HG02973 (cell line): ENCODE results near the gene FRMD1.

ENCODE experiments used
- ATAC-seq: cut with Tn5 transposase; IDR thresholded peaks from one replicate; pipeline ENCODE4 v1.9.1; 2021; ENCODE audit warnings: moderate library complexity; ENCODE audit not compliant: unreplicated experiment

Gene FRMD1

DNA sequence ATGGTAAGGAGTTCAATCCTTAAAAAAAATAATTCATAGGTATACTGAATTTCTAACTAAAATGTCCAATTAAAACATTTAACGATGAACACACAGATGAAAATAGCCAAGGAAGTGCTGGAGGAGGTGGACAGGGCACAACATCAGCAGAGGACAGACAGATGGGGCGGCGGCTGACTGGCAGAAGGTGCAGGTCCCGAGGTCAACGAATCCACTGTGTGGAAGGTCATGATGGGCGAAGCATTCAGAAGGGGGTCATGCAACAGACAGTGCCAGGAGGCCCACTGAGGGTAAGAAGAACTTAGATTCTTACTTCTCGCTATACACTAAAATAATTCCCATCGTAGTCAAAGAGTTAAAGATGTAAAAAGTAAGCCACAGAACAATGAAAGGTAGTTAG lies 34.2 kb upstream of the FRMD1 start:
- ATAC-seq, result no peak

DNA sequence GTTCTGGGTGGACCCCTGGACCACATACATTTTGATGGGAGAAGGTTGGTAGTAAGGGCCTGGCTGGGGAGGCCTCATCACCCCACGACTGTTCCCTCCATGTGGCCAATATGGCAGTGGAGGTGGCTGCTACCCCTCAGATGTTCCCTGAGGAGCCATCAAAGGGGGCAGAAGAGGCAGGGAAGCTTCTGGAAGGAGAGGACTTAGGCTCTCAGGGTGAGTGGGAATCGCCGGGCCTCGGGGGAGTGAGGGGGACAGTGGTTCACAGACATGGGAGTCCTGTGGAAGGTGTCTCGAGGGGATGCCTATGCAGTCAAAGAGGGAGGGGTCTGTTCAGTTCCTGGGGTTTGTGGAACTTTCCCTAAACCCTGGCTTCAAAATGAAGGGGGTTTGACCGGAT lies 32.9 kb upstream of the FRMD1 start:
- no peak for ATAC-seq

DNA sequence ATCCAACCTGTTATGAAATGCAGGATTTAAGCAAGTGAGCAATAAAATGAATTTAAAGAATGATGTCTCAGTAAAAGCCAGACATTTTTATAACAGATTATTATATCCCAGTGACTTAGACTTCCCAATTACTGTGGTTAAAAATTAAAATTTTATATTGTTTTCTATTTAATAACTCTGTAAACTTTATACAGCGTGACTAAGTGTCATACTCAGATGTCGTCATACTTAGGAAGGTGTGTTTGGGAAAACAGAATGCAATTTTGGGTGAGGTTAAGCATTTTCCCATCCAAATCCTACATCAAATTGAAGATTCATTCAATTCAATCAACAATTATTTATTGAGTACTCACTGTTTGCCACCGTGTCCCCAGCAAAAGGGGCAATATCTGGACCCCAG lies 31.4 kb upstream of the FRMD1 start:
- ATAC-seq, result no peak

DNA sequence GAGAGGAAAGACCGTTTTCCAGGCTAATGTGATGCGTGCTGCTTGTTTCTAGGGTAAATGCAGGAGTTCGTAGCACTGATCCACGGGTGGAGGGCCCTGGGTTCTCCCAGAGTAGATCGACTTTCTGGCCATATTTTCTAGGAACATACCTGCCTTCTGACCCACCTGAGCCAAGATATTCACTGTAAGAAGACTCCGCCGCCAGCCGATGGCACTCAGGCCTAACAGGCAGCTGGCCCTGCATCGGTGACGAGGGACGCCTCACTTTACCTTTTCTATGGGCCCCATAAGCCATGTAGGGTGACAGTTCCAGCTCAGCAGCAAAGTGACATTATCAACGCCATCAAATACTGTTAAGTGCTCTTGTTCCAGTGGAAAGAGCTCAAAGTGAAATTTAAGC lies 30.2 kb upstream of the FRMD1 start:
- ATAC-seq, result no peak

DNA sequence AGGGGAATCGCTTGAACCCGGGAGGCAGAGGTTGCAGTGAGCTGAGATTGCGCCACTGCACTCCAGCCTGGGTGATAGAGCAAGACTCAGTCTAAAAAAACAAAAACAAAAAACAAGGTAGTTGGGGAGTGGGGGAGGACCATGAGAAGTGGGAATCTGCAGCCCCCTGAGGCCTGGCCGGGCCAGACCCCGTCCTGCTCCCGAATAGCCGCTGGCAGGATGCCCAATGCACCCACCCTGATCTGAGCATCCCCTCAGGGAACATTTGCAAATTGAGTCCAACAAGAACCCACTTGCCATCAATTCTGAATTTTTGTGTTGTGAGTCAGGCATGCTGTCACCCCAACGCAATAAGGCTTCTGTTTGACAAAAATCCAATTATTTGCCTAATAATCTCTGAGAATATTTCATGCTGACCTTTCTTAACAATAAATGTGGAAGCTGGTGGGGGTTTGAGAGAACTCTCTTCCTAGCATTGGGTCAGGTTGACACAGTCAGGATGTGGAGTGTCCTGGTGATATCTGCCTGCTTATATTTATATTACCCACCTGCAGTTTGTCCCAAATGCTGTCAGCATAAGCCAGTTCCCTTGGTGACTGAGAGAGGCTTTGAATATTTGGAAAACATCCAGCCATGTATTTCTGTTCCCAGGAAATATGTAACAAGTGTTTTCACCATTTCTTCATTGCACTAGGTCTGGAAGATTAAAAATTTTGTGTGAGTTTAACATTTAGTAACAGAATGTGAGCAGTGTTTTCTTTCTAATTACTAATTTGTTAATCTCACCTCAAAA lies 28.4 kb upstream of the FRMD1 start:
- no peak for ATAC-seq

DNA sequence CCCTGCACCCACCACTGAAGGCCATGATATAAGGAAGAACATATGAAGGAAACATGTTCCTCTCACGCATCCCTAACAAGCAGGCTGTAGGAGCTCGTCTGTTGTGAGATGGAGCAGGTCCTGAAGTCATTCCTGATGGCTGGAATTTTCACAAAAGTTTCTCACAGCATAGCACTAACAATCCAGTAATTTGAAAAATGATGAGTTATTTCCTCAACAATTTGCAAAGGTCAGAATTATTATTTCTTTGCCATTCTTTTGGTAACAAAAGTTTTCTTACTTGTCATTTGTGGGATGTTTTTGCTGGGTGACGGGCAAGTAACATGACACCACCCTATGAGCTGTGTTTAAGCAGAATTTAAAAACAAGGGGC lies 27.6 kb upstream of the FRMD1 start:
- no peak for ATAC-seq

DNA sequence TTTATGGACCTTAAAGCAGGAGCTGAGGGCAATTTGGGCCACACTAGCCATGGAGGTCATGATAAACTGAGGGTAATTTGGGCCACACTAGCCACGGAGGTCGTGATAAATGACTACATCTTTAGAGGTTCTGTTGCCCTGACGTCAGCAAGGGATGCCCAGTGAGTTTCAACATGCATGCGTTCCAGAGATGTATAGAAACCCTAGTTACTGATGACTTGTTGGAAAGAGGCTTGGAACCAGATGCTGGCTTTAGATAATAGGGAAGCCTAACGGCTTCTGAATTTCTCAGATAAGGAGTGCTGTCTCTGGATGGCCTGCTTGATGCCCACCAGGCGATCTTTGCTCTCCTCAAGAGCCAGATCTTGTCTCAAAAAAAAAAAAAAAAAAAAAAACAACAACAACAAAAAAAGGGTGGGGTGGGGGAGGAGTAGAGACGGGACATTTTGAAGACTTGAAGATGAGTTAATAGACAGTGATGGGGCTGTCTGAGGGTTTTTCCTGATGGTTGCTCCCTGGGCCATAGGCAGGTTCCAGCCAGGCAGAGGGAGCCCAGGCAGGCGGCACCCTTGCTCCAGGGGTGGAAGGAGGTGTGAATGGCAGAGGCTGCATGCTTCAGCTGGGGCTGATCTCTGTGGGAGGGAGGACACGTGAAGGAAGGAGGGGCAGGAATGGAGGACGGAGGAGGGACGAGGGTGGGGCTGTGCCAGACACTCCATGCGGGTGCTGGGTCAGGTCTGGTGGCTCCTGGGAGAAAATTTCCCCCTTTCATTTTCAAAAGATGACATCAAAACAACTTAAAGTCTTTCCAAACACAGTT lies 27.0 kb upstream of the FRMD1 start:
- no peak for ATAC-seq

DNA sequence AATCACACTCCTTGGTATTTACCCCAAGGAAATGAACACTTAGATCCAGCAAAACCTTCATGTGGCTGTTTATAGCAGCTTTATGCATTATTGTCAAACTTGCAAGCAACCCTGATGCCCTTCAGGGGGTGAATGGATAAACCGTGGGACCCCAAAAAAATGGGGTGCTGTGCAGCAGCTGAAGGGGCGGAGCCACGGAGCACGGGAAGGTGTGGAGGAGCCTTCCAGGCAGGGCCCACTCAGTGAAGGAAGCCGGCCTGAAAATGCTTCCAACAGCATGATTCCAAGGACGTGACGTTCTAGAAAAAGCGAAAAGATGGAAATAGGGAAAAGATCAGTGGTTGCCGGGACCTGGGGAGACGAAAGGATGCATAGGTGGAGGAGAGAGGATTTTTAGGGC lies 25.6 kb upstream of the FRMD1 start:
- ATAC-seq, result no peak

DNA sequence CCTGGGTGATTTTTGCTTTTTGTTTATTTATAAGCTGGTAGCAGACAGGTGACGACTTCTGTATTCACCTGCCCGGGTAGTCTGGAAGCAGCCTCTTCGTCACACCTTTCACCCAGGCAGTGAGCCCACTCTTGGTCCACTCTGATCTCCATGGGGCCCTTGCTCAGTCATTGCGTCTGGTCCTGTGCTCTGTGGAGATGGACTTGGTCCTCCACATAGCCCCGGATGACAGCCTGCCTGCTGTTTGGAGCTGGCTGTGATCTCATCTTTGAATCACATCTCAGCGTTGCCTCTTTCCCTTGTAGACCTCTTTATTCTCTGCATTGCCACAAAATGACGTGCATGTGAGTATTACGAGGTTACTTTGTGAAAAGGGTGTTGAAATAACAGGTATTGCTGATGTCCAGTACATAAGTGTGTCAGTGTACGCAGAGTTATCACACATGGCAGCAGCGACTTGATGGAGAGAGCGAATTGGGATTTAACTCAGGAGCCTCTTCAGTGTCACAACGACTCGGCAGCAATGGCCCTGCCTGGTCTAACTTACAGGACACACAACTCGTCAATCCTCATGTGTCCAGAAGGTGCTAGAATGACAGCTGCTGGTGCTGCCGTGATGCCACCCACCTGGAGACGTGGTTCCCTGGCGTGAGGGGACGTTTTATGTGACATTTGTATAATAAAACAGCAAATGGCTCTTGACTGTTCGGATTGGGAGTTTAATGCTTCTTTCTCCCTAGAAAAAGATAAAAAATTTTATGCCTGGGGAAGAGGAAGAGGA lies 24.2 kb upstream of the FRMD1 start:
- no peak for ATAC-seq

DNA sequence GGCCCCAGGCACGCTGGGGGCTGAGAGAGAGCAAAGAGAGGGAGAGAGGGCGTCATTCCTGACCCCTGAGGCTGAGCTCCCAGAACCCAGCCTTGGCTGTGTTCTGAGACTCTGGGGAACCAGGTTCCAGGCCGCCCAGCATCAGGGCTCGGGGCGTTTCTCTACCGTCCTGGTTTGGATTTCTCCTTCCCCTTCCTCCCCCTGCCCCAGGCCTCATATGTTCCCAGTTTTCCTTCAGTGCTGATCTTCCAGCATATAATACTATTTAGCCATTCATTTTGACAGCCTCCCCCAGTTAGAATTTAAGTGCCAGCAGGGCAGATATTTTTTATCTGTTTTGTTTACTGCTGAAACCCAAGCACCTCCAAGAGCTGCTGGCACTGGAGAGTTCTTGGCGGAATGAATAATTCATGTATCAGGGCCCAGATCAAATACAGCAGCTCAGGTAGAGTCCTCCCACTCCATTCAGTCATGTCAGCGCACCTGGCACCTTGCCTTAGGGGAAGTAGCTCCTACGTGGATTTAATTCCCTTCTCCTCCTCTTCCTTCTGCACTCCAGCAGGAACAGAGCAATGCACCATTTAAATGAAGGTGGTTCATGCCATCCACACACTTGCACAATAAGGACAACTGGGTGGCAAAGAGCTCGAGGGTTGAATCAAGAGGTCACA lies 23.4 kb upstream of the FRMD1 start:
- no peak for ATAC-seq

DNA sequence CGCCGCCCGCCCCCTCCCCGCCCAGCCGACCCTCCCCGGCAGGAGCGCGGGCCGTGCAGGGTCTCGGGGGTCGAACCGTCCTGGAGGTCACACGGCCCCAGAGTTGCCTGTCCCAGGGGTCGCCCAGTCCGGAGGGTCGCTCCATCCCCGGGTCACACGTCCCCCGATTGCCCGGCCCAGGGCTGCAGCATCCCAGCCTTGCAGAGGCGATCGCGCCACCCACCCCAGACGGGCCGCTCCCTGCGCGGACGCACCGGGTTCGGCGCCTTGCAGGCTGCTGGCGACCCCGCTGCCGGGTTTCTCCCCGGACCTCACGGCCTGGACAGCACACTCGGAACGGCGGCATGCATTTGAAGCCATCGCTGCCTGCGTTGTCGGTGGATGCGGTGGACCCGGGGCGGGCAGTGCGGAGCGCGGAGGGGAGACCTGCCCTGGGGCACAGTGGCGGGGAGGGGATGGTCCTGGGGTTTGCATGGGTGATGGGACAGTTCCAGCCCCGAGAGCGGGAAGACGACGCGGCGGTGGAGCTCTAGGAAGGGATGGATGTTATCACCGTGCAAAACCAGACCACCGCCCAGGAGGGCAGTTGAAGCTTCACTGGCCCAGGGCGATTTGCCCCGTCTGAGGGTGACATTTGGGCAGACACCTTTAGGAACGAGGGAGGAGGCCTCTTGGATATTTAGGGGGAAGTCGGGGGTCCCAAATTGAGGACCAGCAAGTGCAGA lies 22.7 kb upstream of the FRMD1 start:
- no peak for ATAC-seq

DNA sequence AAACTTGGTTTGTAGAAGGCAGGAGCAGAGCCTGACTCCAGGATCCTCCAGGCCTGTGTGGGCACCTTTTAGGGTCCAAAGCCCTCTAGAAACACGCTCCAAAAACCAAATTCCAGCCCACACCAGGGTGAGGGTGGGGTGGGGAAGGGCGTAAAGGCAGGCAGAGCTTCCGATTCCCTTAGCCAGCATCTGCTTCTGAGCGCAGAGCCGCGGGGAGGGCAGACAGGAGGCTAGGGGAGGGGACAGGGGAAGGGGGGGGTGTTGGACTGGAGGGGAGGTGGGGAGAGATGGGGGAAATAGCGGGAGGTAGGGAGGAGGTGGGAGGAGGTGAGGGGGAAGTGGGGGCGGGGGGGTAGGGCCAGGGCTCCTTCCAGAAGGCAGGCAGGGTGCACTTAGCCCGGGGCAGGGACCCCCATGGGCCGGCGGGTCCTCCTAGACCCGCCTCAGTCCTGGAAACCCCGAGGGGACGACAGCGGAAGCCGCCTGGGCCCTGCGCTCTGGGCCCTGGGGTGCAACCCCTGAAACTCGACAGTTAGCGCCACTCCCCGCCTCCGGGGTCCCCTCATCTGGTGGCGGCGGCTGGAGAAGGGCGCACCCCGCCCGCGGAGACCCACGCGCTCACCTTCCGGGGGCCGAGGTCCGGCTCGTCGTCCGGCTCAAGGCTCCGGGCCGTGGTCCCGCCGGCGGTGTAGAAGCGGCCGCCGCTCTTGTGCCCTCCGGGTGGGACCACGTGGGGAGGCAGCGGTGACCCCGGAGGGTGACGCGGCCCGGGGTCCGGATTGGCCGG lies 22.0 kb upstream of the FRMD1 start:
- ATAC-seq, result no peak

DNA sequence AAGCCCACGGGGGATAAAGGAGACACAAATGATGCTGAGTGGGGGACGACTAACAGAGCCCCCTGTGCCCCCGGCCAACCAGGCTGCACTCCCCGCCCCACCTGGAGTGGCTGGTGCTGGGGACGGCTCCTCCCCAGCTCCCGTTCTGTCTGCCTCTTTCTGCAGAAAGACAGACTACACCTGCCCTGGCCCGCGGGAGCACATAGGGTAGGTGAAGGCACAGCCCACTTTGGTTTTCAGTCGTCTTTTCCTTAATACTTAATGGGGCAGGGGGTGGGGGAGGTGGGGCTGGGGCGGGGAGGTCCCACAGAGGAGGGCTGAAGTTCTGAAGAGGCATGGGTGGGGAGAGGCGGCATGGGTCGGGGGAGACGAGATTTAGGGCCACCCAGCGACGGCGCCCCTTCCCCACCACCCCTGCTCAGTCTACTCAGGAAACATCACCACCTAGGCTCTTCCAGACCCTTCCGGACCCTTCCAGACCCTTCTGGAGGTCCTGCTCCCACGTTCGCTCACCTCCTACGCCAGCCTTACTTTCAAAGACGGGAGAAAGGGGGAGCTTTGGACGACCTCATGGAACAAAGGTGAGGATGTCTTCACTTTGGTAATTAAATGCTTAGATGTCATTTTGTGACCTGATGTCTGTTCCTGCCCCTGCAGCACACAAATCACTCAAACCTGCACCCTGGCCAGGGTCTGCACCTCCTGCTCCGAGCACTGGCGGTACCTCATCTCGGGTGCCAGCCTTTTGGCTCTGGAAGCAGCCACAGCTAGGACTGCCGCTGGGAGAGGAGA lies 21.2 kb upstream of the FRMD1 start:
- ATAC-seq, result no peak

DNA sequence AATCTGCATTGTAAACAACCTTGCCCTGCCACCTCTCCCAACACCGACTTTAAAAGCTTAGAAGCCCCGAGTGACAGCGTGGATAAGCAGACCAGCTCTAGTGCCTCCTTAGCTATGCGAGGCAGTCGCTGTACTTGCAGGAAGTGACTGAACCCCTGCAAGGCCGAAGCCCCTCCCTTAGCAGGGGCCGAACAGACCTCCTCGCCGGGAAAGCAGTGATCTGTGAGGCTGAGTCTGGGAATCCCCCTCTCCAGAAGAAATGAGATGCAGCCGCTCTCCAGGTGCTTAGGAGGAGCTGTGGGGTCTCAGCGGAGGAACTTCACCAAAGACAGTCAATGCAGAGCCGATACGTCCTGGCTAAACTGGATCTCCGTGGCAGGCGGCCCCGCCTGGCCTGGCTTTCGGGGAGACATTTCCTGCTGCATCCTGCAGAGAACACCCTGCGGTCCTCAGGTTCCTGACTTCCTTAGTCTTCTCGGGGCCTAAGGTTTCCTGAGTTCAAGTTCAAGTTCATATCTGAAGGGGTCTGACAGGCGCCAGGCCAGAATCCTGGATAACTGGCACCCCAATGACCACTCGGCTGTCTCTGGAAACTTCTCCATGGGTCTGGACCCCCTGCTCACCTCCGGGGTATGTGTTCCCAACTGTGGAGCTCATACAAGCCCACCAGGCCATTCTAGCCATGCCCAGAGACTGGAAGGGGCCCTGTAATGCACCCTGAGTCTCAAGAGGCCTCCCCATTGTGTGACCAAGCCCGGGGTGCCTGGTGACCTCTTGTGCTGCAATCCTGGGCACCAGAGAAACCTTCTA lies 20.4 kb upstream of the FRMD1 start:
- ATAC-seq, result no peak

DNA sequence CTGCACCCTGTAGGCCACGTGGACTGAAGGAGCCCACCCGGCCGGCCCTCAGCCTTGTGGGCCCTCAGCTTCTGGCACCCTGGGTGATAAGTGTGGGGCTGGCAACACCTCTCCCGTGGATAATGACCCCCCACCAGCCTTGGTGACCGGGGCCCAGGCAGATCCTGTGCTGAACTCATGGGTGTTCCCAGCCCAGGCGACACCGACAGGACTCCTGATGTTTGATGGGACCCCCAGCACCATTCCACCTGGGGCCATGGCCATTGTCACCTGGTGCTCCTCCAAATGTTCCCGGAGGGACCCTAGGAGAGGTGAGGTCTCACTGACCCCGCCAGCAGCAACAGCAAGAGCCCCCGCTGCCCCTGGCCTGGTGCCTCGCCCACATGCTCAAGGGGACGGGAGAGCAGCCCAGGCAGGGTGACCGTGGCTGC lies 19.4 kb upstream of the FRMD1 start:
- no peak for ATAC-seq

DNA sequence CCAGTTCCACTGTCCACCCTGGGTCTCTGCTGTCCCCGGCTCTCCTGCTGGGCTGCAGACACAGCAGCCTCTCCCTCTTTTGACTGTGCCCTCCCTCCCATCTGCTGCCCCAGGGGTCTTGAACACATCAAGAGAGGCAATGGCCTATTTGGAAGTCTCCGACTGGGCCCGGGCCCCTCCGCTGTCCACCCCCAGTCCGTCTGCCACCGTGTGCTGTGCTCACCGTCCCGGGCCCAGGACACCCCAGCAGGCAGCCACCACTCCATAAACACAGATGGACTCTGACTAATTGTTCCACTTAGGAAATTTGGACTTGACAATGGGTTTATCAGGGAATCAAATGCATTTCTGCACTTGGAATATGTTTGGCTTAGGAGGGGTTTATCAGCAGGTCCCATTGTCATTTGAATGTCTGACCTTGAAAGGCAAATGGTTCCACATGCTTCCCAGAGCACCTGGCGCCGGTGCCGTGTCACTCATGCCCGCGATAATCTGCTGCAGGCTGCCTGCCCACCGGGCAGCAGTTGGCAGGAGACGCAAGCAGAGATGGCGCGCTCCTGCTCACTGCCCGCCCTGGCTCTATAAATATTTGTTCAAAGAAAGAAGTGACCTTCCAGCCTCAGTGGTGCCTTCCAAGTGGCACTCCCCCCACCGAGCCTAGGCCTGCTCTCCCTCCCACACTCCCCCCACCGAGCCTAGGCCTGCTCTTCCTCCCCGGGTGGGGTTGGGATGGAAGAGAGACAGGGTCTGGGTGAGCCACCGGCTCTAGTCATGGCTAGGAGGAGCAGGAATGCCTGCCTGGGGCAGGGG lies 18.8 kb upstream of the FRMD1 start:
- ATAC-seq, result no peak

DNA sequence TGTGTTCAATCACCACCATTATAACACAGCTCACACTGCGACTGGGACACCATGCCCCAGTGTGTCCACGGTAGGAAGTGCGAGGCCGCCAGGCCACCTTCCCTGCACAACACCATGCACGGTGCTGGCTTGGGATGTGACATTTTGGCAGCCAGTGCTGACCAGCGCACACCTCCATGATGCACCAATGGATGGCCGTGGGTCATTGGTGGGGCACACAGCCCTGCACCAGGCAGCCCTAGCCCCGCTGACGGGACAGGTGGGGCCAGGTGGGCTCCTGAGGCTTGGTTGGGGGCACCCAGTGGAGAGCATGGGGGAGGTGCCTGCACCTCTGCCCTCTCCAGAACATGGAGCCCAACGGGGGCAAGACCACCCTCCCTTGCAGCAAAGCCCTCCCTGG lies 18.2 kb upstream of the FRMD1 start:
- no peak for ATAC-seq
